ENCODE data around the gene SLC2A14. TPM values are rescaled to one million over a fixed set of nuclear protein-coding genes. Genes with fewer than 3 reads are reported as not detected.
"Not testable (repeated sequence)": the region's sequence is repeated elsewhere in the genome, so short reads cannot be mapped to it uniquely, and the experiment has no call there.

Gene SLC2A14
- total RNA-seq, 2 experiments from 2014 or later = 0.48 TPM; not detected in 1

GRCh38 chr12:7847226-7848097 is 25.3 kb downstream of the SLC2A14 start:
- CTCF ChIA-PET (ENCODE audit: unreplicated experiment); BruUV-seq (replicated peaks); H3K4me2 ChIP-seq (ENCODE audit: low read length); POLR2A ChIA-PET; intact Hi-C loops (cut with micrococcal nuclease; ENCODE audit: unreplicated experiment); H3K79me2 ChIP-seq (ENCODE audit: insufficient read depth, low read depth, low read length); H3K36me3 ChIP-seq (ENCODE audit: insufficient read depth, low read length); H3K4me1 ChIP-seq (ENCODE audit: insufficient read depth, low read length, poor library complexity, severe bottlenecking); DNase-seq (ENCODE audit: low spot score); H3K9me3 ChIP-seq (ENCODE audit: low read length); H3K4me3 ChIP-seq (ENCODE audit: low read depth, low read length, poor library complexity, severe bottlenecking); H3K27ac ChIP-seq (ENCODE audit: low read depth, low read length, poor library complexity, severe bottlenecking); H2AFZ ChIP-seq (ENCODE audit: low read length); H4K20me1 ChIP-seq (ENCODE audit: insufficient read depth, low read length); H3K9me2 ChIP-seq (ENCODE audit: insufficient read depth, low read length): not testable (repeated sequence)

DNA sequence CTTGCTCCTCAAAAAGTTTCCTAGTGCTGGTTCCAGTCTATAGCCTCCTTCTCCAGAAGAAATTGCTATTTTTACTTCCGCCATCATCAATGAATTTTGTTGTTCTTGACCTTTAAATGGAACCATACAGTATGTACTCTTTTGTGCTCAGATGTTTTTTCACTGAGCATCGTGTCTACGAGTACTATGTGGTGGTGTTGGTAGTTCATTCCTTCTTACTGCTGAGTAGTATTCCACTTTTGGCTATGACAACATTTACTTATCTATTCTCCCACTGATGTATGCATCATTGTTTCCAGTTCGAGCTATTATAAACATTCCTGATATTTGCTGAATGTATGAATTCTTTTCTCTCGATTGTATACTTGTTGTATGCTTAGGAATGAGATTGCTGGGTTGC is 28.6 kb downstream of the SLC2A14 start:
- H3K9me2 ChIP-seq (ENCODE audit: insufficient read depth, low read length) = no peaks in the 10 kb centered on the region
- no peak for TF ChIP-seq EZH2phosphoT487 (IDR thresholded peaks at IDR 0.05; ENCODE audit: borderline replicate concordance, low read depth, low read length)
- TF ChIP-seq, protein P1, sequence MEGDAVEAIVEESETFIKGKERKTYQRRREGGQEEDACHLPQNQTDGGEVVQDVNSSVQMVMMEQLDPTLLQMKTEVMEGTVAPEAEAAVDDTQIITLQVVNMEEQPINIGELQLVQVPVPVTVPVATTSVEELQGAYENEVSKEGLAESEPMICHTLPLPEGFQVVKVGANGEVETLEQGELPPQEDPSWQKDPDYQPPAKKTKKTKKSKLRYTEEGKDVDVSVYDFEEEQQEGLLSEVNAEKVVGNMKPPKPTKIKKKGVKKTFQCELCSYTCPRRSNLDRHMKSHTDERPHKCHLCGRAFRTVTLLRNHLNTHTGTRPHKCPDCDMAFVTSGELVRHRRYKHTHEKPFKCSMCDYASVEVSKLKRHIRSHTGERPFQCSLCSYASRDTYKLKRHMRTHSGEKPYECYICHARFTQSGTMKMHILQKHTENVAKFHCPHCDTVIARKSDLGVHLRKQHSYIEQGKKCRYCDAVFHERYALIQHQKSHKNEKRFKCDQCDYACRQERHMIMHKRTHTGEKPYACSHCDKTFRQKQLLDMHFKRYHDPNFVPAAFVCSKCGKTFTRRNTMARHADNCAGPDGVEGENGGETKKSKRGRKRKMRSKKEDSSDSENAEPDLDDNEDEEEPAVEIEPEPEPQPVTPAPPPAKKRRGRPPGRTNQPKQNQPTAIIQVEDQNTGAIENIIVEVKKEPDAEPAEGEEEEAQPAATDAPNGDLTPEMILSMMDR (conservative IDR thresholded peaks at IDR 0.05; ENCODE audit: low read length) = no peak
- no peak overlapping the region for H3K4me3 ChIP-seq (ENCODE audit: low read depth, low read length, poor library complexity, severe bottlenecking)
- H2AFZ ChIP-seq (ENCODE audit: low read length) = no peak overlapping the region
- no peaks in the 10 kb centered on the region for H3K9me3 ChIP-seq (ENCODE audit: low read length)
- intact Hi-C loops (cut with micrococcal nuclease; ENCODE audit: unreplicated experiment) = no loop called here
- H3K36me3 ChIP-seq (ENCODE audit: insufficient read depth, low read length) = no peaks in the 10 kb centered on the region
- H4K20me1 ChIP-seq (ENCODE audit: insufficient read depth, low read length) = no peaks in the 10 kb centered on the region
- CTCF ChIA-PET (ENCODE audit: unreplicated experiment) = no interaction called here
- BruUV-seq (replicated peaks) = no TSS peak
- POLR2A ChIA-PET = interaction anchor here (0.6 to 1.2 kb wide), 4 partner anchors 13 to 1168 kb away, joined by 3 to 4 read pairs (median 3); no protein-coding TSS in a partner anchor
- no peak overlapping the region for H3K27ac ChIP-seq (ENCODE audit: low read depth, low read length, poor library complexity, severe bottlenecking)
- no peak overlapping the region for H3K4me2 ChIP-seq (ENCODE audit: low read length)
- H3K4me1 ChIP-seq (ENCODE audit: insufficient read depth, low read length, poor library complexity, severe bottlenecking) = no peaks in the 10 kb centered on the region
- no peak for DNase-seq (ENCODE audit: low spot score)
- H3K79me2 ChIP-seq (ENCODE audit: insufficient read depth, low read depth, low read length) = no peaks in the 10 kb centered on the region

DNA sequence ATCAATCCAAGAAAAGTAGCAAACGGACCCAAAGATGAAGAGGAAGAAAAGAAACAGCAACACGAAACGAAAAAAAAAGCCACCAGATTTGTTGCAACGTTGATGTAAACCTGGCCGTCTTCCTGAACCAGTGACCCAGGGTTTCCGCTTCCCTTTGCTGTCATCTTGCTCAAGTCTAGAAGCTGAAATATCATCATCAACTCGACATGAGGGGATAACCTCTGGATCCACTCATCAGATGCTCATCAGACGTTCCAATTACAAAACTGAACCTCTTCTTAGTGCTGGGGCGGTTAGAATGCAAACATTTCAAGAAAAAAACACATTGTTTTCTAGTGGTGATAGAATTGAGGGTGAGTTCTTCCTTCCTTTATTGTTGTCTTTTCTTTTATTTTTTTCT is 29.1 kb downstream of the SLC2A14 start:
- H3K9me2 ChIP-seq (ENCODE audit: insufficient read depth, low read length); H3K27ac ChIP-seq (ENCODE audit: low read depth, low read length, poor library complexity, severe bottlenecking); H3K4me1 ChIP-seq (ENCODE audit: insufficient read depth, low read length, poor library complexity, severe bottlenecking); H2AFZ ChIP-seq (ENCODE audit: low read length); intact Hi-C loops (cut with micrococcal nuclease; ENCODE audit: unreplicated experiment); H3K79me2 ChIP-seq (ENCODE audit: insufficient read depth, low read depth, low read length); BruUV-seq (replicated peaks); CTCF ChIA-PET (ENCODE audit: unreplicated experiment); DNase-seq (ENCODE audit: low spot score); H3K4me3 ChIP-seq (ENCODE audit: low read depth, low read length, poor library complexity, severe bottlenecking); H4K20me1 ChIP-seq (ENCODE audit: insufficient read depth, low read length); H3K36me3 ChIP-seq (ENCODE audit: insufficient read depth, low read length); H3K4me2 ChIP-seq (ENCODE audit: low read length); H3K9me3 ChIP-seq (ENCODE audit: low read length): not testable (repeated sequence)
- POLR2A ChIA-PET = interaction anchor here (1.2 kb wide), 1 partner anchor 13 kb away, joined by 3 read pairs; no protein-coding TSS in a partner anchor

- CTCF ChIA-PET (ENCODE audit: unreplicated experiment) = not testable (repeated sequence)
Observed at GRCh38 chr12:7843149-7843548, 29.6 kb downstream of the SLC2A14 start.

DNA sequence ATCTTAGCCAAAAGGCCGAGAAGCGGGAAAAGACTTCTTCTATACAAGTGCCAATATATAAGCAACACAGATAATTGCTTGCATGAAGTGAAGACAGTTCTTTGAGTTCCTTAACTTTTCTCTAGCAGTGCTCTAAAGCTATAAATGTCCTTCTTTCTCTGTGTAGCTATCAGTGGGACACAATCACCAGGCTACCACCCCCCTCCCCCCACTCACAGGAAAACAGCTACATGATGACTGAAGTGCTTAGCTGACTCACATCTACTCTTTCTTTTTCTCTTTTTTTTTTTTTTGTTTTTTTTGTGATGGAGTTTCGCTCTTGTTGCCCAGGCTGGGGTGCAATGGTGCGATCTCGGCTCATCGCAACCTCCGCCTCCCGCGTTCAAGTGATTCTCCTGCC is 30.3 kb downstream of the SLC2A14 start:
- H3K79me2 ChIP-seq (ENCODE audit: insufficient read depth, low read depth, low read length); intact Hi-C loops (cut with micrococcal nuclease; ENCODE audit: unreplicated experiment); H2AFZ ChIP-seq (ENCODE audit: low read length); H4K20me1 ChIP-seq (ENCODE audit: insufficient read depth, low read length); H3K4me2 ChIP-seq (ENCODE audit: low read length); H3K27ac ChIP-seq (ENCODE audit: low read depth, low read length, poor library complexity, severe bottlenecking); H3K36me3 ChIP-seq (ENCODE audit: insufficient read depth, low read length); CTCF ChIA-PET (ENCODE audit: unreplicated experiment); H3K4me3 ChIP-seq (ENCODE audit: low read depth, low read length, poor library complexity, severe bottlenecking); BruUV-seq (replicated peaks); H3K4me1 ChIP-seq (ENCODE audit: insufficient read depth, low read length, poor library complexity, severe bottlenecking); DNase-seq (ENCODE audit: low spot score); H3K9me3 ChIP-seq (ENCODE audit: low read length); H3K9me2 ChIP-seq (ENCODE audit: insufficient read depth, low read length): not testable (repeated sequence)
- POLR2A ChIA-PET = interaction anchor here (0.6 kb wide), 1 partner anchor 112 kb away, joined by 4 read pairs; no protein-coding TSS in a partner anchor

More at GRCh38 chr12:7843149-7843548, 29.6 kb downstream of the SLC2A14 start:
- H3K36me3 ChIP-seq (ENCODE audit: insufficient read depth, low read length); H3K4me3 ChIP-seq (ENCODE audit: low read depth, low read length, poor library complexity, severe bottlenecking); DNase-seq (ENCODE audit: low spot score); H3K4me2 ChIP-seq (ENCODE audit: low read length); intact Hi-C loops (cut with micrococcal nuclease; ENCODE audit: unreplicated experiment); H3K9me2 ChIP-seq (ENCODE audit: insufficient read depth, low read length); H2AFZ ChIP-seq (ENCODE audit: low read length); H4K20me1 ChIP-seq (ENCODE audit: insufficient read depth, low read length); H3K4me1 ChIP-seq (ENCODE audit: insufficient read depth, low read length, poor library complexity, severe bottlenecking); BruUV-seq (replicated peaks); H3K79me2 ChIP-seq (ENCODE audit: insufficient read depth, low read depth, low read length); H3K9me3 ChIP-seq (ENCODE audit: low read length); H3K27ac ChIP-seq (ENCODE audit: low read depth, low read length, poor library complexity, severe bottlenecking): not testable (repeated sequence)
- POLR2A ChIA-PET = interaction anchor here (0.6 kb wide), 1 partner anchor 112 kb away, joined by 4 read pairs; no protein-coding TSS in a partner anchor

Measured in OCI-LY7 (cell line).